ENCODE data around the gene C2orf68.

C2orf68 gene

GRCh38 chr2:85560812-85561279 lies 51.0 kb downstream of the C2orf68 start:
- no peak for TF ChIP-seq REST (IDR thresholded peaks at IDR 0.05; ENCODE audit: insufficient read depth in 1 of 2, low read depth in 2 of 2, low read length in 2 of 2)
- TF ChIP-seq FOXP2 (optimal IDR thresholded peaks at IDR 0.05; ENCODE audit: borderline replicate concordance, extremely low read depth, extremely low read length, insufficient read depth), result no peak
- no peak for TF ChIP-seq TAF1 (IDR thresholded peaks at IDR 0.05; ENCODE audit: borderline replicate concordance, insufficient read depth, low read length)
- TF ChIP-seq POLR2AphosphoS5 (IDR thresholded peaks at IDR 0.05; ENCODE audit: low read depth, low read length), result no peak
- TF ChIP-seq SIN3A (IDR thresholded peaks at IDR 0.05; ENCODE audit: borderline replicate concordance, insufficient read depth, low read length), result no peak

GRCh38 chr2:85558160-85558559 lies 53.7 kb downstream of the C2orf68 start:
- TF ChIP-seq SIN3A (IDR thresholded peaks at IDR 0.05; ENCODE audit: borderline replicate concordance, insufficient read depth, low read length) (no peak), TAF1 (IDR thresholded peaks at IDR 0.05; ENCODE audit: borderline replicate concordance, insufficient read depth, low read length) (no peak), FOXP2 (optimal IDR thresholded peaks at IDR 0.05; ENCODE audit: borderline replicate concordance, extremely low read depth, extremely low read length, insufficient read depth) (no peak), POLR2AphosphoS5 (IDR thresholded peaks at IDR 0.05; ENCODE audit: low read depth, low read length) (no peak), REST (IDR thresholded peaks at IDR 0.05; ENCODE audit: insufficient read depth in 1 of 2, low read depth in 2 of 2, low read length in 2 of 2) (no peak)

DNA sequence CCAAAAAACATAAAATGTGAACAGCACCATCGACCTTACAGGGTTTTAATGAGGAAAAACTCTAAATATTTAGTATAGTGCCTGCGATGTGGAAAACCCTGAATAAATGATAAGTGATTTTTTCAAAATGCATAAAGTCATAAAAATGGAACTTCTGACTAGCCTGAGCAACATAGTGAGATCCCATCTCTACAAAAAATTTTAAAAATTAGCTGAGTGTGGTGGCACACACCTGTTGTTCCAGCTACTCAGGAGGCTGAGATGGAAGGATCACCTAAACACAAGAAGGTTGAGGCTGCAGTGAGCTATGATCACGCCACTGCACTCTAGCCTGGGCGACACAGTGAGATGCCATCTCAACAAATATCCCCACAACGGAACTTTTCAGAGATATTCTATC lies 54.7 kb downstream of the C2orf68 start:
- TF ChIP-seq FOXP2 (optimal IDR thresholded peaks at IDR 0.05; ENCODE audit: borderline replicate concordance, extremely low read depth, extremely low read length, insufficient read depth), result no peak
- no peak for TF ChIP-seq REST (IDR thresholded peaks at IDR 0.05; ENCODE audit: insufficient read depth in 1 of 2, low read depth in 2 of 2, low read length in 2 of 2)
- TF ChIP-seq POLR2AphosphoS5 (IDR thresholded peaks at IDR 0.05; ENCODE audit: low read depth, low read length), result no peak

Data from PFSK-1 (cell line).